CD14-positive monocyte (primary cell): ENCODE results near the gene RBM7. TPM values are rescaled to one million over a fixed set of nuclear protein-coding genes. Genes with fewer than 3 reads are reported as not detected.

Experiments
- DNase-seq, 3 donors: peaks; one replicate each; pipeline ENCODE4 v3.0.0-alpha.2; 2011 to 2022
- H2AFZ ChIP-seq: 2 replicates; pipeline ENCODE4 v1.6.0; 2012; ENCODE audit warnings: mild to moderate bottlenecking, low read depth, low read length, inconsistent platforms; ENCODE audit not compliant: insufficient read depth, poor library complexity, severe bottlenecking
- H3K27ac ChIP-seq, 2 donors: 1 replicate in 1 of 2; 2 replicates in 1 of 2; pipeline ENCODE4 v1.5.1; 2012 to 2013; ENCODE audit warnings: low read length in 2 of 2, control low read depth in 1 of 2, inconsistent platforms in 1 of 2, low read depth in 1 of 2, mild to moderate bottlenecking in 1 of 2
- H3K27me3 ChIP-seq, 2 donors: one replicate each; pipeline versions ENCODE4 v1.6.0 to v1.6.1; 2011 to 2013; ENCODE audit warnings: low read length in 2 of 2; ENCODE audit not compliant: control insufficient read depth in 2 of 2, insufficient read depth in 2 of 2
- H3K36me3 ChIP-seq, 2 donors: replicated peaks in 1 of 2; 1 replicate in 1 of 2; 2 replicates in 1 of 2; pipeline versions ENCODE4 v1.5.1 to v1.6.1; 2012 to 2013; ENCODE audit warnings: low read length in 2 of 2, control low read depth in 1 of 2, inconsistent platforms in 1 of 2, mild to moderate bottlenecking in 1 of 2; ENCODE audit not compliant: insufficient read depth in 2 of 2, control insufficient read depth in 1 of 2
- H3K4me1 ChIP-seq, 2 donors: 1 replicate in 1 of 2; 2 replicates in 1 of 2; pipeline versions ENCODE4 v1.5.1 to v1.6.1; 2012 to 2013; ENCODE audit warnings: low read length in 2 of 2, control low read depth in 1 of 2, inconsistent platforms in 1 of 2, mild to moderate bottlenecking in 1 of 2, moderate library complexity in 1 of 2; ENCODE audit not compliant: insufficient read depth in 2 of 2, control insufficient read depth in 1 of 2
- H3K4me2 ChIP-seq: replicated peaks from 2 replicates; pipeline ENCODE3; 2012; ENCODE audit warnings: low read length, moderate library complexity, mild to moderate bottlenecking; ENCODE audit not compliant: poor library complexity, severe bottlenecking; ENCODE audit errors: extremely low read depth
- H3K4me3 ChIP-seq, 3 experiments: fragments of 200-600 bp in 1 of 3; sonication (generic) in 1 of 3; replicated peaks in 1 of 3; 1 replicate in 2 of 3; 2 replicates in 1 of 3; pipeline ENCODE4 v1.5.1; 2011 to 2013; ENCODE audit warnings: low read length in 3 of 3, mild to moderate bottlenecking in 3 of 3, control low read depth in 2 of 3, low read depth in 2 of 3, inconsistent platforms in 1 of 3, moderate library complexity in 1 of 3
- H3K79me2 ChIP-seq: 2 replicates; pipeline ENCODE4 v1.6.0; 2012; ENCODE audit warnings: mild to moderate bottlenecking, control low read depth, inconsistent platforms, low read length, moderate library complexity; ENCODE audit not compliant: insufficient read depth
- H3K9ac ChIP-seq: 2 replicates; pipeline ENCODE4 v1.6.0; 2017; ENCODE audit warnings: low read length, mild to moderate bottlenecking; ENCODE audit not compliant: insufficient read depth, poor library complexity, severe bottlenecking
- H3K9me3 ChIP-seq, 2 donors: replicated peaks in 1 of 2; 1 replicate in 1 of 2; 2 replicates in 1 of 2; pipeline versions ENCODE4 v1.5.1 to v1.6.1; 2012 to 2013; ENCODE audit warnings: low read length in 2 of 2, control low read depth in 1 of 2; ENCODE audit not compliant: control insufficient read depth in 1 of 2, insufficient read depth in 1 of 2
- H4K20me1 ChIP-seq: 2 replicates; pipeline ENCODE4 v1.6.0; 2012; ENCODE audit warnings: mild to moderate bottlenecking, low read length, control low read depth, moderate library complexity; ENCODE audit not compliant: insufficient read depth
- H3K27ac Mint-ChIP-seq, 7 donors: one replicate each; pipeline ENCODE4 v1.8.0; 2020; ENCODE audit warnings: mild to moderate bottlenecking in 7 of 7, mixed read lengths in 7 of 7, moderate library complexity in 6 of 7, inconsistent platforms in 2 of 7
- H3K27me3 Mint-ChIP-seq, 3 donors: one replicate each; pipeline ENCODE4 v1.8.0; 2021 to 2022; ENCODE audit warnings: low read depth in 3 of 3, mild to moderate bottlenecking in 3 of 3, mixed read lengths in 3 of 3, moderate library complexity in 3 of 3, inconsistent platforms in 1 of 3
- H3K36me3 Mint-ChIP-seq, 2 donors: one replicate each; pipeline ENCODE4 v1.8.0; 2020; ENCODE audit warnings: mixed read lengths in 2 of 2, inconsistent platforms in 1 of 2, mild to moderate bottlenecking in 1 of 2
- H3K4me1 Mint-ChIP-seq: one replicate; pipeline ENCODE4 v1.8.0; 2020; ENCODE audit warnings: mild to moderate bottlenecking, mixed read lengths
- H3K4me3 Mint-ChIP-seq, 2 donors: one replicate each; pipeline ENCODE4 v1.8.0; 2020; ENCODE audit warnings: mild to moderate bottlenecking in 2 of 2, mixed read lengths in 2 of 2, moderate library complexity in 1 of 2
- H3K9me3 Mint-ChIP-seq, 7 donors: one replicate each; pipeline ENCODE4 v1.8.0; 2020 to 2022; ENCODE audit warnings: mixed read lengths in 7 of 7, mild to moderate bottlenecking in 6 of 7, moderate library complexity in 6 of 7, inconsistent platforms in 2 of 7
- WGBS: methylation state at CpG from one replicate; pipeline ENCODE4 v1.1.5; 2013; ENCODE audit warnings: missing lambda C conversion rate; ENCODE audit not compliant: insufficient coverage; 5-methylcytosine and 5-hydroxymethylcytosine counted together
- intact Hi-C, 2 donors: fragments of 100-400 bp; cut with micrococcal nuclease; formaldehyde crosslinking; loops; one replicate each; pipeline versions ENCODE4 v1.15.0 to v1.15.1; 2023
- polyA plus RNA-seq, 3 donors: library from polyadenylated mRNA; depleted of rRNA in 1 of 3; unstranded in 2 of 3; stranded (reverse) in 1 of 3; fragments of 300-500 nt in 2 of 3; fragments of >200 nt in 1 of 3; fragmentation: Illumina TruSeq in 2 of 3; gene quantifications; 1 replicate in 2 of 3; 2 replicates in 1 of 3; pipeline ENCODE4 v1.2.3, GENCODE V29; 2012 to 2021
- TF ChIP-seq, protein P1 (sequence below): fragments of 200-600 bp; IDR thresholded peaks from one replicate; pipeline ENCODE4 v1.8.0; 2022; ENCODE audit warnings: antibody characterized with exemption, mild to moderate bottlenecking

The RBM7 gene
- polyA plus RNA-seq, 3 donors = 27.3 to 36.3 (median 32.4) TPM

DNA sequence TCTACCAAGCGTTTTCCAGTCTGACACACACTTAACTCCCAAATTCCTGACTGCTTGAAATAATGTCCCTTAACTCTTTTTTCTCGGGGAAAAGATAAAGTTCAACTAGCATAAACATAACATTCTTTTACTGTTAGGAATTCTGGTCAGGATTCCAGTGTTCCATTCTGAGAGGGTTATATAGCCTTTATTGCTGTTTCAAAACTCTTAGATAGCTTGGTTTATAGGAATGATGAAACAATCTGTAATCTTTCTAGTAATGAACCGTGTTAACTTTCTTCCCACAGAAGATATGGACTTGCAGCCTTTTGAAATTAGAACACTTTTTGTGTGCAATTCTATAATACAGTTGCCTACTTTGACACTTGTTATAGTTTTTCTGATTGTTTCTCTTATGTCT is 47.4 kb downstream of the RBM7 start:
- H3K36me3 ChIP-seq = peaks cover 2 to 10% of the 10 kb centered on the region in 2 donors

DNA sequence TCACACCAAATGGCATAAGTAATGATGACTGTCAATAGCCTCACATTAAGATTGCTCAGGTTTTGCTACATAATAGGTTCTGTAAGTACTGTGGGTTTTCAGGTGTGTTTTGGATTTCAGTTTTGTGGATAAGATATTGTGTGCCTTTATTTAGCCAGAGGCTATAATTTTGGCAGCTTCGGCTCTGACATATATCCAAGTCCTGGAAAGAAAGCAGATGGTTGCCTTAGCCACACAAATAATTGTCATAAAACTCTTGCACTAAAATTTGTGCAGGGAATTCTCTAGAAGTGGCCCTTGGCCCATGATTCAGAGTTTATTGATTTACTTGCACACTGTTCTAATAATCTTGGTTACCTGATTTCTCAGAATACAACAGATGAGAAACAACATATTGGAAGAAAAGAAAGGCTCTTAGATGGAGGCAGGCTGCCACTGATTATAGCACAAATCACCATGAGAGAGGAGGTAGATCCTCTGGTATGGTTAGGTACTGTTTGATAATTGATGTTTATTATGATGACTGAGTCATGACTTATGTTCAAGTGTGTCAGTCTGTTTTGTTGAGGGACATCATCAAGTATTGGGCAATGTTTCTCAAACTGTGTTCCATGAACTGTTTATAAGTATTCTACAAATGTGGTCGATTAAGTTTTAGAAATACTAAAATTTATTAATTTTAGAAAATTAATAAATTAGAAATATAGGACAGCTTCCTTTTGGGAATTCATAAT is 48.5 kb downstream of the RBM7 start:
- Histone ChIP-seq H3K27me3 (no peaks in the 10 kb centered on the region), H3K27ac (no peak overlapping the region), H3K4me3 (no peak overlapping the region), H3K4me2 (no peak overlapping the region), H4K20me1 (no peaks in the 10 kb centered on the region), H3K9me3 (no peaks in the 10 kb centered on the region), H3K36me3 (peaks cover 2 to 10% of the 10 kb centered on the region in 2 donors), H3K79me2 (no peaks in the 10 kb centered on the region), H2AFZ (no peak overlapping the region), H3K9ac (no peak overlapping the region), H3K4me1 (no peaks in the 10 kb centered on the region)
- Mint-ChIP-seq H3K27ac (no peak overlapping the region), H3K4me3 (no peak overlapping the region), H3K9me3 (peaks cover 0 to 3% (median 0%) of the 10 kb centered on the region in 7 donors), H3K27me3 (no peaks in the 10 kb centered on the region), H3K4me1 (no peaks in the 10 kb centered on the region), H3K36me3 (peaks cover 15 to 19% of the 10 kb centered on the region in 2 donors)
- TF ChIP-seq, protein P1, sequence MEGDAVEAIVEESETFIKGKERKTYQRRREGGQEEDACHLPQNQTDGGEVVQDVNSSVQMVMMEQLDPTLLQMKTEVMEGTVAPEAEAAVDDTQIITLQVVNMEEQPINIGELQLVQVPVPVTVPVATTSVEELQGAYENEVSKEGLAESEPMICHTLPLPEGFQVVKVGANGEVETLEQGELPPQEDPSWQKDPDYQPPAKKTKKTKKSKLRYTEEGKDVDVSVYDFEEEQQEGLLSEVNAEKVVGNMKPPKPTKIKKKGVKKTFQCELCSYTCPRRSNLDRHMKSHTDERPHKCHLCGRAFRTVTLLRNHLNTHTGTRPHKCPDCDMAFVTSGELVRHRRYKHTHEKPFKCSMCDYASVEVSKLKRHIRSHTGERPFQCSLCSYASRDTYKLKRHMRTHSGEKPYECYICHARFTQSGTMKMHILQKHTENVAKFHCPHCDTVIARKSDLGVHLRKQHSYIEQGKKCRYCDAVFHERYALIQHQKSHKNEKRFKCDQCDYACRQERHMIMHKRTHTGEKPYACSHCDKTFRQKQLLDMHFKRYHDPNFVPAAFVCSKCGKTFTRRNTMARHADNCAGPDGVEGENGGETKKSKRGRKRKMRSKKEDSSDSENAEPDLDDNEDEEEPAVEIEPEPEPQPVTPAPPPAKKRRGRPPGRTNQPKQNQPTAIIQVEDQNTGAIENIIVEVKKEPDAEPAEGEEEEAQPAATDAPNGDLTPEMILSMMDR = no peak
- intact Hi-C loops = no loop called here
- DNase-seq = no peak
- no CpG with 5 or more reads among the region's 2 CpGs for WGBS

More for the DNA sequence above, 47.4 kb downstream of the RBM7 start:
- TF ChIP-seq, protein P1 = no peak
- peaks cover 16 to 22% of the 10 kb centered on the region in 2 donors for H3K36me3 Mint-ChIP-seq
- H3K4me2 ChIP-seq = no peak overlapping the region
- no peaks in the 10 kb centered on the region for H3K4me1 Mint-ChIP-seq
- no peaks in the 10 kb centered on the region for H3K9me3 ChIP-seq
- peaks cover 0 to 3% (median 0%) of the 10 kb centered on the region in 7 donors for H3K9me3 Mint-ChIP-seq
- WGBS = no CpG with 5 or more reads among the region's 3 CpGs
- H3K79me2 ChIP-seq = no peaks in the 10 kb centered on the region
- H3K4me3 ChIP-seq = no peak overlapping the region
- no peaks in the 10 kb centered on the region for H4K20me1 ChIP-seq
- H3K27me3 Mint-ChIP-seq = no peaks in the 10 kb centered on the region
- intact Hi-C loops = no loop called here
- no peak overlapping the region for H3K9ac ChIP-seq
- DNase-seq = no peak
- H3K4me1 ChIP-seq = no peaks in the 10 kb centered on the region
- no peak overlapping the region for H3K4me3 Mint-ChIP-seq
- H2AFZ ChIP-seq = no peak overlapping the region
- H3K27ac Mint-ChIP-seq = no peak overlapping the region
- H3K27ac ChIP-seq = no peak overlapping the region
- no peaks in the 10 kb centered on the region for H3K27me3 ChIP-seq
